ENCODE data around the gene C17orf113.
"Not testable (repeated sequence)": the region's sequence is repeated elsewhere in the genome, so short reads cannot be mapped to it uniquely, and the experiment has no call there.

C17orf113 gene

GRCh38 chr17:42041619-42042018, 8.8 kb downstream of the C17orf113 start:
- no peak for DNase-seq (ENCODE audit: low read depth)

DNA sequence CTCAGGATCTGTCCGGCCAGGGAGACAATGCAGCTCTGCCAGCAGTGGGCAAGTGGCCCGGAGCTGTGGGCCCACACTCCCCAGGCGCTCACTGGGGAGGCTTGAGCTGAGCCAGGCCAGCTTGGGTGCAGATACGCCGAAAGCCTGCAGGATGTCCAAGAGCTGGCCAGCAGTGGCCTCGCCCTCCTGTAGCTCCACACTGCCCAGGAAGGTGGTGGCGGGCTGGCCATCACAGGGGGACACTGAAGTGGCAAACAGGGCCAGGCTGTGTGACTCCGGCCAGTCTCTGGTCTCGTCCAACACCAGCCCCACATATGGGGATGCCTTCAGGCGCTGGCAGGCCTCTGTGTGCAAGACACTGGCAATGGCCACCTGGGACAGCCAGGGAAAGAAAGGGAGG, 9.6 kb downstream of the C17orf113 start:
- no peak for DNase-seq (ENCODE audit: low read depth)

- no peak for DNase-seq (ENCODE audit: low read depth)
Measured at GRCh38 chr17:42039794-42040763, 10.3 kb downstream of the C17orf113 start.

DNA sequence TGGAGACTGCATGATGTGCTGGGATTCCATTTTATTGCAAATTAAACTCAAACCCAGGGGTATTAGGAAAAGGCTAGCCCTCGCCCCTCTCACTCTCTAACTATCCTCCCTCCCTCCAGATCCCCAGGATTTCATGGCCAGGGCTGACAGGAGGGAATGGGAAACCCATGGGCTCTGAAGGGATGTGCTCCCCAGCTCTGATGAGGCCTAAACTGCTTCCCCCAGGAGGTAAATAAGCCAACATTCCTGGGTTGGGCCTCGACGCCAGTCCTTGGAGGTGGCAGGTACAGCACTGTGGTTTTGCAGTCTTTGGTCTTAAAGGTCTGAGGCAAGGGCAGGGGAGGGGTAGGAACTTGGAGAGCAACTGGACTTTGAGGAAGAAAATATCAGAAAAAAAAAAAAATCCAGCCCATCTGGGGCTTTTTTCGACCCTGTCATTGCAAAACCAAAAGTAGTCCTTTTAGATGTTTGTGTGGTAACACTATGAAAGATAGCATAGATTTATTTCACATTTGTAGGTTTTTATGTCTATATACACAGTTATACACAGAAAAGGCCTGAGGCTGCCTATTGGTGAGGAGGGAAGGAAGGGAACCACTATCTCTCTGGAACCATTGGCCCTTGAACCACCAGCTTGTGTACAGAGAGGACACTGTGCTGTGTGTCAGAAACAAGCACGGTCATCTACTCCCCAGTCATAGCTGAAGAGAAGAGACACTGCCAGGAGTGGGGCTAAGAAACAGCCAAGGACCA, 12.0 kb downstream of the C17orf113 start:
- DNase-seq (ENCODE audit: low read depth), result no peak

GRCh38 chr17:42034059-42034458, 16.3 kb downstream of the C17orf113 start:
- no peak for DNase-seq (ENCODE audit: low read depth)

DNA sequence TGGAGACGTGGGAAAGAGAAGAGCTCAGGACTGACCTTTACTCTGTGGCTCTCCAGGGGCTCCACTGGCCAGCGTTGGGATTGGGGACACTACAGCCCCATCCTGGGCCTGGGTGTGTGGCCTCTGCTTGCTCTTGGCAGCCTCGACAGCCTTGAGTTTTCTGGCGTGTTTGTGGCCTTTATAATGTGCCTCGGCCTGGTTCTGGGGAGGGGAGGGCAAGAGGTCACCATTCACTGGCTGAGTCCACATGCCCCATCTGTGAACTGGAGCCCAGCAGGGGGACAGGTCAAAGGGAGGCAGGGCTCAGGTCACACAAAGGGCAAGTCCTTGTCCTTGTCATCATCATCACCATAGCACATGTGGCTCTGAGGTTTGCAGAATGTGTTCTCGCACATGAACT, 18.8 kb downstream of the C17orf113 start:
- DNase-seq (ENCODE audit: low read depth), result no peak

DNA sequence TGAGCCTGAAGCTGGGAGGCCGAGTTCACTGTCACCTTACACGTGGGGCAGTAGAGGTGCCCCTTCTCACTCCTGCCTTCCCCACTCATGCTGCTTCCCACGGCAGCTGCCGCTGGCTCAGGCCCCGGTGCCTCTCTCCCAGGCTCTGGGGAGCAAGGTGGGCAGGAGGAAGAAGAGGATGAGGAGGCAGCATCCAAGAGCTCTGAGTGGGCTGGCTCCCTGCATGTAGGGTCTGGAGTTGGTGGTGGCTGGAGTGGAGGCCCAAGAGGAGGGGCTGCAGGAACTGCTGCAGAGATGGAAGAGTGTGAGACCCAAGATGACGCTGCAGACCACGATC, 21.6 kb downstream of the C17orf113 start:
- no peak for DNase-seq (ENCODE audit: low read depth)

DNA sequence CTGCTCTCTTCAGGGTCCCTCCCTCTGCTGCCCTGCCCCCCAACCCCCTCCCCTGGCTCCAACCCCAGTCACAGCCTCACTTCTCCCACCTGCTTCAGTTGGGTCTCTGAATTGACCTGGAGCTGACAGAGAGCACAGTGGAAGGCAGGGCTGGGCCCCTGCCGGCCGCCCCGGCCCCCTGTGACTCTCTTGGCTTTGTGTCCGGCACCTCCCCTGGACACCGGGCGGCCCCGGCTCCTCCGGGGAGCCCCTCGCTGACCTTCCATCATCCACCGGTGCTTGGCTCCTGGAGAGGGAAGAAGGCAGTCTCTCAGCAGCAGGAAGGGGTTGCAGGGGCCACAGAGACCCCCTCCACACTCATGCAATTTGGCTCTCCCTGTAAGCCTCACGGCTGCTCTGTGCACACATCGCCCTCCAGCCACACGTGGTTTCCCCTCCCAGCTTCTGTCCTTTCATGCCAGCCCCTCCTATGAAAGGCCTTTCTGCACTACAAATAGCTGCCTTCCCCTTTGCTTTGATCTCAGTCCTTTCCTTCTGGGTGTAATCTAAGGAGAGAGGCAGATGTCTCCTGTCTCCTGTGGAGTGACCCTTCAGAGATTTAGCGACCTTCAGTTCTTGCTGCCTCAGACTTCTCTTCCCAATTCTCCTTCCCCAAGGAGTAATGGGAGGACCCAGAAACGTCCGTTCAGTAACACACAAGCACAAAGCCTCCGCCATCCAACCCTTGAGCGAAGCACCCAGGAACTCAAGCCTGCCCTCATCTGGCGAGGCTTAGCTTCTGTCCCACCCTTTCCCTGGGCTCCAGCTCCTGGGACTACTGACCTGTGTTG, 22.2 kb downstream of the C17orf113 start:
- no peak for DNase-seq (ENCODE audit: low read depth)

- DNase-seq (ENCODE audit: low read depth), result no peak
Measured at GRCh38 chr17:42027590-42027889, 22.9 kb downstream of the C17orf113 start.

DNA sequence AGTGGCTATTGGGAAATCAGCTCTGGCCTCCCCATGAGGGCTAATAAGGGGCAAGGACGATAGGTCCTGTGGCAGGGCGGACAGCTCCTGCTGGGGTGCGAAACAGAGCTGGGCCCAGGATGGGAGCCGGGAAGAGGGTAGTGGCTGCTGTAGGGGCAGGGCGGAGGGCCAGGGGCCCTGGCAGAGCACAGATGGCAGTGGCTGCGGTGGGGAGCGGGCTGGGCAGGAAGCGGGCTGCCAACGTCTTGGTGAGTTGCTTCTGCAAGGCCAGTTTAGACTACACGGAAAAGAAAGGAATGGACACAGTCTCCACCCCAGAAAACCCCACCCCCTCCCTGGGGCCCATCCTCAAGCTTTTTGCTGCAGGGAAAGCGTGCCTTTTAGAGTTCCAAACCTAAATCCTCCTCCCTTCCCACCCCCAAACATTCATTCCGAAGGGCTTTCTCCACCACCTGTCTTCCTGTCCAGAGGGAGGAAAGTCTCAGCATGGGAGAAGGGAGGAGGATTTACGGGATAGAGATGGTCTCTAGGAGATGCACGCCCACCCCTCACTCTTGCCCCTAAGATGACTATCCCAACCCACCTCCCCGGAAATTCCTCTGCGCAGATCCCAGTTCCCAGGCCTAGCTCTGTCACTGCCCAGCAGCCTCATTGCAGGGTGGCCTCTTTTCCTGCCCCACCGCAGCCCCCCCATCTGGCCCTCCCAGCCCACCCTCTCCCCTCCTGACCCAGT, 23.4 kb downstream of the C17orf113 start:
- no peak for DNase-seq (ENCODE audit: low read depth)

- DNase-seq (ENCODE audit: low read depth), result no peak
Measured at GRCh38 chr17:42025936-42026335, 24.5 kb downstream of the C17orf113 start.

DNA sequence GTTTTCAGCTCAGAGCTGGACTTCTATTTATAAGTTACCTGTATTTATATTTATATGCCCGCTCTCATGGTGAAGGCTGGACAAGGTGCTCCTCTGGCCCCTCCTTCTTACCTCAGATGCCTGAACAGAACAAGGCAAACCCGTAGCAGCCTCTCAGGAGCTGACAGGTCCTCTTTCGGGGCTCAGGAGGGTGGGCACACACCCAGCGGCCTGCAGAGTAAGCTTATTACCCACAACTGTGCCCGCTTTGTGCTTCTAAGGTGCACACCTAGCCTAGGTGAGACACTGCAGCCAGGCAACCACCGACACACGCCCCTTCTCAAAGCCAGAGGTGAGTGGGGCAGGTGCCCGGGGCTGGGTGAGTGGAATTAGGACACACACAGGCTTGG, 25.2 kb downstream of the C17orf113 start:
- DNase-seq (ENCODE audit: low read depth), result no peak

- no peak for DNase-seq (ENCODE audit: low read depth)
Measured at GRCh38 chr17:42023524-42024349, 26.7 kb downstream of the C17orf113 start.

- not testable (repeated sequence) for DNase-seq (ENCODE audit: low read depth)
Measured at GRCh38 chr17:42020845-42021244, 29.6 kb downstream of the C17orf113 start.

DNA sequence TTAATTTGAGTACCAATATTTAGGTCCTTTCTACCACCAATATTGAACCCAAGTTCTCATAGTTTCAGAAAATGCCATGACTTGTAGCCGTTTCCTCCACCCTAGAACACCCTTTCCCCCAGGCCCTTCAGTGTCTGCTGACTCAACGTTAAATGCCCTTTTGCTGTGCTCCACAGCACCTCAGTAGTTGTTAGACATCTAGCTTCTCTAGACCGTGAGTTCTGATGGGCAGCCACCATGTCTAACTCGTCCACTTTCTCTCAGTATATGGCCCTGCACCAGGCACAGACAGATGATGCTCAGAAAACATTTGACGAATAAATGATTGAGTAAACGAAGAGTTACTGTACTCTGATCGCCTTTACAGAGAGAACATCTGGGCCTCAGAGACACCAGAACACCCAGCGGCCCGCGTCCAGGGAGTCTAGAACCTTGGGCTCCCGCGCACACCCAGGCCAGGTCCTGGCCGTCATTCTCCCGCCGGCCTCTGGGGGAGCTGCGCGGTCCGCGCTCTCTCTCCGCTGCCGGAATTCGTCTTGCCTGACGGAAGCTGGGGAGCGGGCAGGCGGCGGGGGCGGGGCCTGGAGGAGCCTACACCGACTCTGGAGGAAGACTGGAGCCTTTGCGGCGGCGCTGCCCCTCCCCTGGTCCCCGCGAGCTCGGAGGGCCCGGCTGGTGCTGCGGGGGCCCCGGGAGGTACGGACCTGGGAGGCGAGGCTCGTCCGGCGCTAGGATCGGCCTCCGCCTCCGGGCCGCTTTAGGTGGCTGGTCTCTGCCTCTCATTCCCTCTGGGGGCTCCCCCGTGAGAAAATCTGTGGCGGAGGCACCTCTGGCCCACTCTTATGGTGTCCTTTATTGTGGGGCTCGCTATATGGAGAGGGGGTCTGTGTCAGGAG, 30.6 kb downstream of the C17orf113 start, which contains the start of gene NKIRAS2:
Gene NKIRAS2, plus strand, starts transcription at position 582 of the 896 bp plus-strand sequence. CDS start 1,488 bp downstream, outside the sequence.
- peak; percentile 91 for DNase-seq (ENCODE audit: low read depth)

GRCh38 chr17:42018988-42019387, 31.4 kb downstream of the C17orf113 start:
- DNase-seq (ENCODE audit: low read depth), result no peak

DNA sequence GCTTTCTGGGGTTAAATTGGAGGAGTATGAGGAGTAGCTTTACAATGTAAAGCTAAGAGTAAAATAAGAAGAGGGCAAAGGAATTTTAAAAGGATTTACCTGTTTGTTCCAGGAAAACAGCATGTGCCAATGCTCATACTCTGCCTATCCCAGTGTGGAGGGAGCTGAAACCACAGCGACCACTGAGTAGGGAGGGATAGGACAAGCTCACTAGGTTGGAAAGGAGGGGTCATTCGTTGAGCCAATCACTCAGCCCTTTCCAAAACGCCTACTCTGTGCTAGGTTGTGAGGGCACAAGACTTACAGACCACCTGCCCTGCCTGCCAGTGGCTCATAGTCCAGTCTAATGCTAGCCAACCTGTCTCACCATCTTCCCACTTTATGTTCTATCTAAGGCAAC, 32.1 kb downstream of the C17orf113 start:
- DNase-seq (ENCODE audit: low read depth), result no peak

GRCh38 chr17:42017866-42018200, 32.6 kb downstream of the C17orf113 start:
- no peak for DNase-seq (ENCODE audit: low read depth)

- peak; percentile 86 for DNase-seq (ENCODE audit: low read depth)
Measured at GRCh38 chr17:42016941-42017865, 33.2 kb downstream of the C17orf113 start, which contains the start of gene DNAJC7. TSS of gene DNAJC7 (minus strand) at chr17:42017439. CDS start at chr17:42017416, 23 bp downstream.
